RCC 7860 (cell line): ENCODE data around the gene MAG.

Experiments
- DNase-seq: peaks from one replicate; pipeline ENCODE4 v3.0.0-alpha.2; 2015; ENCODE audit warnings: low spot score
- FAIRE-seq: peaks from 2 replicates; lab custom pipeline; 2012; peaks lifted over from hg19 to GRCh38; lab: Jason Lieb, UNC

Gene MAG

DNA sequence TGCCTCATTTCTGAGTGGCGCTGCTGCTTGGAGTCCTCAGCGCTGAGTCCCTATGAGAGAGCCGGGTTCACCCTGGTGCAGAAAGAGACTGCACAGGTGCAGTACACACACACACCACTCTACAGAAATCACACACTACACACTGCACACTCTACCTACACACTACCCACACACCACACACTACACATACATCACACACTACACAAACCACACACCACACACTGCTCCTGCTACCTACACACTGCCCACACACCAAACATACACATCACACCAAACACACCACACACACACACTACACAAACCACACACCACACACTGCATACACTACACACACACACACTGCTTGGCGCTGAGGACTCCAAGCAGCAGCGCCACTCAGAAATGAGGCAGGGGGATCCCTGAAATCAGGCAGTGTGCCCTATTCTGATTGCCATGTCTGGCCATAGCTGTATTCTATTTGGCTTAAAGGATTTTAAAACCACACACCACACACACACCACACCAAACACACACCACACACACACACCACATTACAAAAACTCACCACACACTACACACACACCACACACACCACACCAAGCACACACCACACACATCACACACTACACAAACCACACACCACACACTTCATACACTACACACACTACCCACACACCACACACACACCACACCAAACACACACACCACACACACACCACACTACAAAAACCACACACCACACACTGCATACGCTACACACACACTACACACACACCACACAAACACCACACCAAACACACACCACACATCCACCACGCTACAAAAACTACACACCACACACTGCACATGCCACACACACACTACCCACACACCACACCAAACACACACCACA, 4.9 kb downstream of the MAG start:
- FAIRE-seq: no peak
- no peak for DNase-seq

DNA sequence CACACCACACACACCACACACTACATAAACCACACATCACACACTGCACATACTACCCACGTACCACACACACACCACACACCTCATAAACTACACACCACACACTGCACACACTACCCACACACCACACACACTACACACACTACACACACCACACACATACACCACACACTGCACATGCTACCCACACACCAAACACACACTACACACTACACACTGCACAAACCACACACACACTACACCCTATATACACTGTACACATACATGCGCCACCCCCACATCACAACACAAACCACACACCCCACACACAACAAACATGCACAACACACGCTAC, 5.5 kb downstream of the MAG start:
- FAIRE-seq (no peak), DNase-seq (no peak)

DNA sequence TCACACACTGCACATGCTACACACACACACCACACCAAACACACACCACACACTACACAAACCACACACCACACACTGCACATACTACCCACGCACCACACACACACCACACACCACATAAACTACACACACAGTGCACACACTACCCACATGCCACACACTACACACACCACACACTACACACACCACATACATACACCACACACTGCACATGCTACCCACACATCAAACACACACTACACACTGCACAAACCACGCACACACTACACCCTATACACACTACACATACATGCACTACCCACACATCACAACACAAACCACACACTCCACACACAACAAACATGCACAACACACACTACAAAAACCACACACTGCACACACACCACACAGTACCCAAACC, 6.0 kb downstream of the MAG start:
- no peak for DNase-seq
- FAIRE-seq: no peak

DNA sequence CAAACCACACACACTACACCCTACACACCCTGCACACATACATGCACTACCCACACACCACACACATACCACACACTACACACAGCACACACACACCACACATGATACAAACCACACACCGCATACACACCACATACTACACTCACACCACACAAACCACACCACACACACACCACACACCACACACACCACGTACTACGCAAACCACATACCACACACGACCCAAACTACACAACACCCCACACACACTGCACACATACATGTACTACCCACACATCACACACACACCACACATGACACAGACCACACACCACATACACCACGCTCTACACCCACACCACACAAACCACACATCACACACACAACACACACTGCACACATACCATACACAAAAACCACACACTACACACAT, 6.6 kb downstream of the MAG start:
- FAIRE-seq: no peak
- no peak for DNase-seq

DNA sequence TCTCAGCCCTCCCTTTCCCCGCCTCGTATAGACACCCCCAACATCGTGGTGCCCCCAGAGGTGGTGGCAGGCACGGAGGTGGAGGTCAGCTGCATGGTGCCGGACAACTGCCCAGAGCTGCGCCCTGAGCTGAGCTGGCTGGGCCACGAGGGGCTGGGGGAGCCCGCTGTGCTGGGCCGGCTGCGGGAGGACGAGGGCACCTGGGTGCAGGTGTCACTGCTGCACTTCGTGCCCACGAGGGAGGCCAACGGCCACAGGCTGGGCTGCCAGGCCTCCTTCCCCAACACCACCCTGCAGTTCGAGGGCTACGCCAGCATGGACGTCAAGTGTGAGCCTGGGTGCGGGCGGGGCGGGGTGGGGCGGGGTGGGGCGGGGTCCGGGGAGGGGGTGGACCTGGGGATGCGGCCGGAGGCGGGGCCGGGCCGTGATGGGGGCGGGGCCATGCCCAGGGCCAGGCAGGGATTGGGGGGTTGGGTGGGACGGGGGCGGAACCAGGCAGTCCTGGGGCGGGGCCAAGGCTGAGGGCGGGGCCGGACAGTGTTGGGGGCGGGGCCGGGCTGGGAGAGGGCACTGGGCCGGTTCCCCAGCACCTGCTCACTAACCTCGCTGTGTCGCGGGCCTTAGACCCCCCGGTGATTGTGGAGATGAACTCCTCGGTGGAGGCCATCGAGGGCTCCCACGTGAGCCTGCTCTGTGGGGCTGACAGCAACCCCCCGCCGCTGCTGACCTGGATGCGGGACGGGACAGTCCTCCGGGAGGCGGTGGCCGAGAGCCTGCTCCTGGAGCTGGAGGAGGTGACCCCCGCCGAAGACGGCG, 7.8 kb downstream of the MAG start:
- no peak for DNase-seq
- FAIRE-seq: no peak

DNA sequence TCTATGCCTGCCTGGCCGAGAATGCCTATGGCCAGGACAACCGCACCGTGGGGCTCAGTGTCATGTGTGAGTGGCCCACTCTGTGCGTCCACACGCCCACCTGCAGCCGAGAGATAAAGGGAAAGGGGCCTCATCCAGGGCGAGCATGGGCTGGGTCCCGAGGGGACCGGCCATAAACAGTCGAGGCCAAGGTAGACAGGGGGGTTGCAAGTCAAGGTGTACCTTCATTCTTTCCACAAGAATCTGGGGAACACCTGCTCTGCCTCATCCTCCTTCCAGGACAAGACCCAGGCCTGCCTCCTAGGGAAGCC, 8.3 kb downstream of the MAG start:
- no peak for FAIRE-seq
- no peak for DNase-seq

DNA sequence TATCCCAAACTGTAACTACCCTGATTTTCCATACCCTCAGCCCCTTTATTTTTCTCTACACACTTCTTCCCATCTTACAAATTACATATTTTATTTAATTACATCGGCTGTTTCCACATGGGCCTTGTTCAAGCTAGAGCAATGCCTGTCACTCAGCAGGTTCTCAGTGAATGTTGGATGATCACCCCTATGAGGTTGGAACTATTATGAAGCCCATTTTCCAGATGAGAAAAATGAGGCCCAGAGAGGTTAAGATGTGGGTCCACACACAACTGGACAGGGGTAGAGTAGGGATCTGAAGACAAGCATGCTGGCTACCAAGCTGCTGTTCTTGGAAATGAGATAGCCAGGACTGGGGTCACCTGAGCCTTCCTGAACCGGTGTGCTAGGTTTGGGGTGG, 10.0 kb downstream of the MAG start:
- DNase-seq (no peak), FAIRE-seq (no peak)

DNA sequence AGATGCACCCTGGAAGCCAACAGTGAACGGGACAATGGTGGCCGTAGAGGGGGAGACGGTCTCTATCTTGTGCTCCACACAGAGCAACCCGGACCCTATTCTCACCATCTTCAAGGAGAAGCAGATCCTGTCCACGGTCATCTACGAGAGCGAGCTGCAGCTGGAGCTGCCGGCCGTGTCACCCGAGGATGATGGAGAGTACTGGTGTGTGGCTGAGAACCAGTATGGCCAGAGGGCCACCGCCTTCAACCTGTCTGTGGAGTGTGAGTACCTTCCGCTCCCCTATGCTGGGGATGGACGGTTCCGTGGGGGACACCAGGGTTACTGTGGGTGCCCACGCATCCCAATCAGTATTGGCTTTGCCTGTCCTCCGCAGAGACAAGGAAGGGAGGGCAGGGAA, 10.5 kb downstream of the MAG start:
- DNase-seq (no peak), FAIRE-seq (no peak)

DNA sequence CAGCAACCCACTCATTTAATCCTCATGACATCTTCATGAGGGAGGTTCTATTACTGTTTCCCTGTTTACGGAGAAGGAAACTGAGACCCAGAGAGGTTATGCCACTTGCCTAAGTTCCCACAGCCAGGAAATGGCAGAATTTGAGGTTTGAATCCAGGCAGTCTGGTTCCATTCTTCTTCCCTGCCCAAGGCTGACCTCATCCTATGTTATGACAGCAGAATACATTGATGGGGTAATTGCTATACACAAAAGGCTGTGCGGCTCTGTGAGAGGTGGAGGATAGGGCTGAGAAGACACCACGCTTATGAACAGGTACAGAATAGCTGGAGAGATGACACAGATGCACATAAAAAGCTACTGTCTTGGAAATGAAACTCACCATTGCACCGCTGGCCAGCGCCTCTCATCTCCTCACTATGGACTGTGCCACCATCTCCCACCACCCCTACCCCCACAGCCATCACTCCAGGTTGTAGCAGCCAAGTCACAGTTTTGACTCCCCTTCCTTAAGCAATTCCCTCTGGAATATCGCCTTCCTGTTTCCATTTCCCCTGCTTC, 11.5 kb downstream of the MAG start:
- FAIRE-seq: no peak
- DNase-seq: no peak

DNA sequence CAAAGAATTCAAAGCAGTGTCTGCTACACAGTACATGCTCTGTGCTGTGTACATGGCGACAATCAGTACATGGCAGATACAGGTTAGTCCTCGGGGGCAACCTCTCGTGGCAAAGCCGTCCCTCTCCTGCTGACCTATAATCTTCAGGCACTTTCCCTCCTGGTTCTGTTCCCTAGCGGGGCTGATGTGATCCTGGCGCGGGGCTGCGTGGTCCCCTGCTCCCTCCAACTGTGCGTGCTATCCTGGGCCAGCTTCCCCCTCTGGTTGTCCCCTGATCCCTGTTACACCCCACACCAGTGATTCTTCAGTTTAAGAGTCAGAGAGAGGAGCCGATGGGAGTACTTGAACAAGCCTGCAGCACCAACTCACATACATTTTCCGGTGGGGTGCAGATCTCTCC, 12.1 kb downstream of the MAG start:
- no peak for FAIRE-seq

DNA sequence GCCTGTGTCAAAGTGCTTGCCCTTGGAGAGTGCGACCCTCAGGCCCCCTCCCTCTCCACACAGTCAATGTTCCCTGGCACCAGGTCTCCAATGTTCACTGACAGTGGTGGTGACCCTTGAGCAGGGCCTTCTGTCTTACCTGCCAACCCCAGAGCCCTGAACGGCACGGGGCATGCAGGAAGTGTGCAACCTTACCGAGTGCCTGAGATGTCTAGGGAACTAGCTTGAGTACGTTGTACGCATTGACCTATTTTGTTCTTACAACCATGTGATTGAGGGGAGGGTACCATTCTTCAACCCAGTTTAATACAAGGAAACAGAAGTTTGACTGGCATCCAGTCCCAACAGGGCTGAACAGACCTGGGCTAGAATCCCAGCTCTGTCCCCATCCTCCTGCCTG, 13.2 kb downstream of the MAG start:
- no peak for FAIRE-seq

More for the DNA sequence above, 12.1 kb downstream of the MAG start:
- no peak for DNase-seq

DNA sequence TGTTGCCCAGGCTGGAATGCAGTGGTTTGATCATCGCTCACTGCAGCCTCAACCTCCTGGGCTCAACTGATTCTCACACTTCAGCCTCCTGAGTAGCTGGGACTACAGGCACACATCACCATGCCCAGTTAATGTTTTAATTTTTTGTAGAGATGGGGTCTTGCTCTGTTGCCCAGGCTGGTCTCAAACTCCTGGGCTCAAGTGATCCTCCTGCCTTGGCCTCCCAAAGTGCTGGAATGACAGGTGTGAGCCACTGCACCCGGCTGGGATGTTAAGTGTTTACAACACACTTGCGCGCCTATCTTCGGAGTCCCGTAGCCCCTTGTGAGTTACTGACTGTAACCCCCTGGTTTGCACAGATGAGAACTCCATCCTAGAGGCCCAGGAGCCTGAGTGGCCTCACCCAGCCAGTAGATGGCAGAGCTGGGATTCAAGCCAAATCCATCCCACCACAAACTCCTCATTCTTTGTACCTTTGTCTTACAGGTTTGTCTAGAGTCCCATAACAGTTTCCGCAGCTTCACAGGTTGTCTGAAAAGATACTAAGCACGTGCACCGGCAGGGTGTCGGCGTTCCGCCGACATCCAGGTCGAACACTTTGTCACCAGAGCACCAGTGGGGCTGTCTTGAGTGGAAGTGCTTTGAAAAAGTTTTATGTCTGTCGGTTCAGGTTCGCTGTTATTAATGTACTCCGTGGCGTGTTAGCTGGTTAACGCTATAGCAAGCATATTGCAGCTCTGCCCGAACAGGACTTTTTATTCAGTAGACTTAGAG, 14.7 kb downstream of the MAG start:
- FAIRE-seq (no peak), DNase-seq (no peak)

More for the DNA sequence above, 13.2 kb downstream of the MAG start:
- DNase-seq: no peak

DNA sequence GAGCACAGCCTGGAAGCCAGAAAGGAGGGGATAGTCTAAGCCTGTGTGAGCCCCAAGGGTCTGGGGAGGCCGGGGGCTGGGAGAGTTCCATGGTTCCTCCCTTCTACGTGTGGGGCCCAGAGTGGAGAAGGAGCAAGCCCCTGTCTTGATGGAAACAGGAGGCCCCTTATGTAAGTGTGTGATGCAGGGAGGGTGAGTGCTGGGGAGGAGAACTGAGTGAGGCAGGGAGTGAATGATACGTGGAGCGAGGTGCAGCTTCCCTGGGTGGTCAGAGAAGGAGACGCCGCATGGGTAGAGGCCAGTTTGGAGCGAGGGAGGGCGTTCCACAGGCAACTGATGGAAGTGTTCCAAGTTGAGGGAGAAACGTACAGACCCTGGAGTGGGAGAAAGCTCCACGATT, 16.0 kb downstream of the MAG start:
- DNase-seq (no peak), FAIRE-seq (no peak)

DNA sequence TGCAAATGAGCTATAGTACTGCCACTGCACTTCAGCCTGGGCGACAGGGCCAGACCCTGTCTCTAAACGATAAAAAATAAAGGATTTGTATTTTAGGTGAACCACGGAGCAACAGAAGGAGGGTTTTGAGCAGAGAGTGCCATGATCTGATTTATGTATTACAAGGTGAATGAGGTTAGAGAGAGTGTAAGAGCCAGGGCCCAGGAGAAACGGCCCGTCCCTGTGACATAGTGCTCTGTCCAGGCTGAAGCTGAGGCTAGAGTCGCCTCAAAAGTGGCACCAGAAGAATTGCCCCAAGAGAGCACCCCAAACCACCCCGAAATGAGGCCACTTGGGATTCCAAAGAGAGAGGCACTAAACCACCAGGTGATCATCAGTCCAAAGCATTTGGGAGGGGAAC, 16.9 kb downstream of the MAG start:
- no peak for FAIRE-seq

DNA sequence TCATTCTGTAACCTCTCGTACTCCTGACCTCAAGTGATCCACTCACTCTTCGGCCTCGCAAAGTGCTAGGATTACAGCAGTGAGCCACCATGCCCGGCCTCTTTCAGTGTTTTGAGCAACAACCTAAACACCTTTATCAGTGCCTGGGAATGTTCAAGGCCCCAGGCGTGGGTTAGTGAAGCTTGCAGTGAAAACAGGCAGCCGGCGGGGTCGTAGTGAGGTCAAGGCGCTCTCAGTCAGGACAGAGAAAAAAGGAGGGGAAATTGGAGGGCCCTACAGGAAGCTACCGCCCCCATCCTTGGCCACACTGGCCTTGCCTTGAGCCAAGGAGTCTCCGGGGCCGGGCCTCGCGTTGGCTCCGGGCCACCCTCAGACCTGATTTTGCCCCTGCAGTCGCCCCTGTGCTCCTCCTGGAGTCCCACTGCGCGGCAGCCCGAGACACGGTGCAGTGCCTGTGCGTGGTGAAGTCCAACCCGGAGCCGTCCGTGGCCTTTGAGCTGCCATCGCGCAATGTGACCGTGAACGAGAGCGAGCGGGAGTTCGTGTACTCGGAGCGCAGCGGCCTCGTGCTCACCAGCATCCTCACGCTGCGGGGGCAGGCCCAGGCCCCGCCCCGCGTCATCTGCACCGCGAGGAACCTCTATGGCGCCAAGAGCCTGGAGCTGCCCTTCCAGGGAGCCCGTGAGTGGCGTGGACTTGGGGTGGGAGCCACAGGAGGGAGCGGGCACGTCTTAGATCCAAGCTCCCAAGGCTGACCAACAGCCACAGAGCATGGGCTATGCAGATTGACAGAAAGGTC, 17.7 kb downstream of the MAG start:
- no peak for DNase-seq

More for the DNA sequence above, 16.9 kb downstream of the MAG start:
- no peak for DNase-seq

DNA sequence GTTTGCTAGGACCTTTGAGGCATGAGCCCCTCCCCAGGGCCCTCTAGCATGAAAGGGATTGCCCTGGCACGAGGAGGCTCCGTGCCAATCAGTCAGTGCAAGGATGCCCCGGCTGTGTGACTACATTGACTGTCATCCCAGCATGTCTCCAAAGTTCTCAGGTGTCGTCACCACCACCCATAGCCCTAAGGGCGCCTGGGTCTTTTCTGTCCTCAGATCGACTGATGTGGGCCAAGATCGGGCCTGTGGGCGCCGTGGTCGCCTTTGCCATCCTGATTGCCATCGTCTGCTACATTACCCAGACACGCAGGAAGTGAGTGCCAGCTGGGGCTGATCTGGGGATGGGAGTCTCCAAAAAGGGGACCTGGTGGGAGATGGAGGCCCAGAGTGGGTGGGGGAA, 18.4 kb downstream of the MAG start:
- DNase-seq (no peak), FAIRE-seq (no peak)

More for the DNA sequence above, 17.7 kb downstream of the MAG start:
- FAIRE-seq: no peak

DNA sequence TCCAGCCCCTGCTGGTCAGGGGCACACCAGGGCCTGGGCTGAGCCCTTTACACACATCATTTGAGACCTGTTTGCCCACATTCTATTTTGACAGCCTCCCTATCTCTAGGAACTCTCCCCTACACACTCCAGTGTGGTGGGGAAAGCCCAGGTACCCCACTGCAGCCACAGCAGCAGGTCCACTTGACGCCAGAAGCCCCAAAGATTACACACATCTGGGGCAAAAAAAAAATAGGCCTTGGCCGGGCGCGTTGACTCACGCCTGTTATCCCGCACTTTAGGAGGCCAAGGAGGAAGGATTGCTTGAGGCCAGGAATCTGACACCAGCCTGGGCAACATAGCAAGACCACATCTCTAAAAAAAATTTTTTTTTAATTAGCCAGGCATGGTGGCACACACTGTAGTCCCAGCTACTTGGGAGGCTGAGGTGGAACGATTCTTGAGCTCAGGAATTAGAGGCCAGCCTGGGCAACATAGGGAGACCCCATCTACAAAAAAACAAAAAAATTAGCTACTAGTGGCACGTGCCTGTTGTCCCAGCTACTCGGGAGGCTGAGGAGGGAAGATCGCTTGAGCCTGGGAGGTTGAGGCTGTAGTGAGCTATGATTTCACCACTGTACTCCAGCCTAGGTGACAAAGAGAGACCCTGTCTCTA, 19.0 kb downstream of the MAG start:
- DNase-seq (no peak), FAIRE-seq (no peak)

DNA sequence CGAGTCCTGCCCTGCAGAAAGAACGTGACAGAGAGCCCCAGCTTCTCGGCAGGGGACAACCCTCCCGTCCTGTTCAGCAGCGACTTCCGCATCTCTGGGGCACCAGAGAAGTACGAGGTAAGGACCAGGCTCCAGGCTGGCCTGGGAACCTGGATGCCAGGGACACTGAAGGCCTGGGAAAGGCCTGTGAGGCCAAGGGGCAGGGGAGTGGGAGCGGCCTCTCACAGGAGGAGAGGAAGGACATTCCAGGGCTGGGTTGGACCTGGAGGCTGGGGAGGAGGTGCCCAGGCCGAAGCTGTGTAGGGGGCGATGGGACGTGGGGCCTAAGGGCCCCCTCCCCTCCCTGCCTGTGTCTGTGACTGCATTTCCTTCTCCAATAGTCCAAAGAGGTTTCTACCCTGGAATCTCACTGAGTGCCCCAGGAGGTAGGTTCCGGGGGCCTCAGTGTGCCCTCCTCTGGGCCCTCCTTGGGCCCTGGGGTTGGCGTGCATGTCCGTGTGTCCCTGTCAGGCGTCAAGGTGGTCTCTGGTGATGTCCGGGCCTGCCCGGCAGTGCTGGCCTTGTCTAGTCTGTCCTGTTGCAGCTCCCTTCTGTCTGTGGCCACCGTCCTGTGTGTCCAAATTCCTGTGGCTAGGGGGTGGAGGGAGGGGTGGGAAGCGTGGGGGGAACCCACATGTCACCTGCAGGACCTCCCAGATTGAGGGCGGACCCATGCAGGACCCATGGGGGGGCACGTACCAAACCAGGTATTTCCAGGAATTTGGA, 20.1 kb downstream of the MAG start:
- FAIRE-seq (no peak), DNase-seq (no peak)

DNA sequence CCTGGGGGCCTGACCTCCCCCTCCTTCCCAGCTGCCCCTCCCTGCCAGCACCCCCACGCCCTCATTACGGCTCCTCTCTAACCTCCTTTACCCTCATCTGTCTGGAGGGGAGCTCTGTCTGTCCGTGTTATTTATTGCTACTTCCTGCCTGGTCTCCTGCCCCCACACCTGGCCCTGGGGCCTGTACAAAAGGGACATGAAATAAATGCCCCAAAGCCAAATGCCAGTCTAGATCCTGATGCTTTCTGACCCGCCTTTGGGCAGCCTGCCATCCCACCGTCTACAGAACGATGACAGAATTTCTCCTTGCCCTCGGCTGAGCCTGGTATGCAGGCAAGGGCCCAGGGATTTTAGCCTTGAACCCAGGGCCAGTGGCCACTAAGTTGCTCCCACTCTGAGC, 21.6 kb downstream of the MAG start:
- DNase-seq (no peak), FAIRE-seq (no peak)
